ENCODE data around the gene CLPTM1.

GRCh38 chr19:44993526-44993925 is 38.3 kb downstream of the CLPTM1 start:
- TF ChIP-seq CTCF (IDR thresholded peaks at IDR 0.05) = no peak
- no peak for TF ChIP-seq EZH2 (IDR thresholded peaks at IDR 0.05; ENCODE audit: borderline replicate concordance, insufficient read depth, low read depth, low read length, poor library complexity, severe bottlenecking)
